SIG-M5 (cell line): ENCODE results near the gene DMGDH.

Source experiments
- DNase-seq: peaks from one replicate; lab custom pipeline; 2025; lab: John Stamatoyannopoulos, UW

The DMGDH gene

DNA sequence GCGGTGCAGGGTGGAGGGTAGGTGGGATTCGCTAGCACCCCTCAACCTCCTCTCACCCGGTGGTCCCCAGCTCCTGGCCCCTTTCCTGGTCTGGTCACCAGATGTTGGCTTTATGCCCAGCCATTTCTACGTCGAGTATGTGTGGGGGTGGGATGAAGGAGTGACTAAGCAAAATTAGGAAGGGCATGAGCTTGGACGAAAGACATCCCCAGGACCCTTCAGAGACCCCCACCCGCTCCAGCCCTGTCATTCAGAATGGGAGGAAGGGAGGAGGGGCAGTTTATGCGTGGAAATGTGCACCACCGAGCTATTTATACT is 835 bp upstream of the DMGDH start:
- no peak for DNase-seq

DNA sequence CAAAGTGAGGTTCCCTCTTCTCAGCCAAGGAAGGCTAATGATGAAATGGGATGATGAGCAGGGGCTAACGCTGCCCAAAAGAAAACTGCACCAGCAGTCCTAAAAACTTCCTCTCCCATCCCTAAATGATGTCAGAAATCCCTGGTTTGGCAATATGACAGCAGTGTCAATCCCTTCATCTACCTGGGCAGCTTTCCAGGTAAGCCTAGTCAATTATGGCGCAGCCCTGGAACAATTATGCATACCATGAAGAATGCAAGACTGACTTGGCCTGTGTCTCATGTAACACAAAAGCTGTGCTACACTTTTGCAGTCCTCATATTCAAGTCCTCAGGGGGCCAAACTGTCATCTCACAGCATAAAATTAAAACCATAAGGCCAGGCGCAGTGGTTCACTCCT is 7.0 kb downstream of the DMGDH start:
- DNase-seq: no peak

DNA sequence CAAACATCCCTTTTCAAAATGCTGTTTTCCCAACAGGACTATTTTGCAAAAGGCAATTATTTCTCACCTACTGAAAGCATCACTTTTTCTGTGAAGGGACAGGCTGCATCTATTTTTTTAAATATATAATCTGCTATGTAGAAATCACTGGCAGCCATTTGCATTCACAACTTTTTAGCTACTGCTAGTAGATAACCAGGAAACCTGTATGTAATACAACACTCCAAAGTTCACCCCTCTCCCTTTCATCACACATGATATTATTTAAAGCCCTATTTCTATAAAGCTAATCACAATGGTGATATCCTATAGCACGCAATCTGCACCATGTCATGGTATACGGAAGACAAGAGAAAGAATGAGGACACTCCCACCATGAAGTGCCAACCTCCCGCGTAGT is 9.8 kb downstream of the DMGDH start:
- DNase-seq: no peak

DNA sequence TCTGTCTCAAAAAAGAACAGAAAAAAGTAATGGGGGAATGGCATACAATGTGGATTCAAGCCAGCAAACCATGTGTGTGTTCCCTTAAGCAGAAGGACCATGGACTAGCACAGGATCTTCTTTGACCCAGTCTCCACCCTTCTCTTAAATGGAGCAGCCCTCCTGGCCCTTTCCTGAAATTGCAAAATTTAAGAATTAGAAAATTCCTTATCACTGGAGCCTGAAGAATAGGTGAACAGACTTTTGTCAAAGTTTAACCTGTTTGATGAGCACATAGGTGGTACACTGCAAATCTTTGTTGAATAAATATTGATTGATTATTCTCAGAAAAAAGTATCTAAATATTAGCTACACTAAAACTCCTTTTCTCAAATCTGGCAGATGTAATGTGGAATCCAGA is 12.6 kb downstream of the DMGDH start:
- DNase-seq: no peak

DNA sequence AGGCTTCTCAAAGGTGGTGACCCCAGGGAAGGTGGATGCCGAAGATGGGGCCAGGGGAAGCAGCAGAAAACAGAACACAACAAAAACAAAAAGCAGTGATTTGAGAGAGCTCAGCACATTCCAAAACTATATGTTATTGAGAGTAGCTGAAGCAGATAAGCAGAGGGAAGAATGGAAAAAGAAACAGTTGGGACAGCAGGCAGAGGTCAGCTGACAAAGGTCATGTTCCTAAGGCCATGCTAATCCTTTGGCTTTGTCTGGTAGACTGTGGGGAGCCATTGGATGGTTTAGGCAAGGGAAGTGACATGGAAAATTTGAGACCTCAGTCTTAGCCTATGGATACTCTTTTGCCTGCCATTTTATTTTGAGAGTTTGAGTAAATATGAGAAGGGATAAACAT is 14.5 kb downstream of the DMGDH start:
- no peak for DNase-seq

DNA sequence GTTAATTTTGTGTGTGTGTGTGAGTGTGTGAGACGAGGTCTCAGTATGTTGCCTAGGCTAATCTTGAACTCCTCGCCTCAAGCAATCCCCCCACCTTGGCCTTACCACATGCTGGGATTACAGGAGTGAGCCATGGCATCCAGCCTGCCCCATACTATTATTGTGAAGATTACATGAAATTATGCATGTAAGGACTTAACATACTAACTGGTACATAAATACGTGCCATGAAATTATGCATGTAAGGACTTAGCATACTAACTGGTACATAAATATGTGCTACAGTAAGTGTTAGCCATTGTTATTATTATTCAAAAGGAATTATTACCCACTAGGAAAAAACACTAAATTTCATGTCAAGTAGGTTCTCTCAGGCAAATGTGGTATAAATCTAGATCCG is 16.2 kb downstream of the DMGDH start:
- DNase-seq: no peak

DNA sequence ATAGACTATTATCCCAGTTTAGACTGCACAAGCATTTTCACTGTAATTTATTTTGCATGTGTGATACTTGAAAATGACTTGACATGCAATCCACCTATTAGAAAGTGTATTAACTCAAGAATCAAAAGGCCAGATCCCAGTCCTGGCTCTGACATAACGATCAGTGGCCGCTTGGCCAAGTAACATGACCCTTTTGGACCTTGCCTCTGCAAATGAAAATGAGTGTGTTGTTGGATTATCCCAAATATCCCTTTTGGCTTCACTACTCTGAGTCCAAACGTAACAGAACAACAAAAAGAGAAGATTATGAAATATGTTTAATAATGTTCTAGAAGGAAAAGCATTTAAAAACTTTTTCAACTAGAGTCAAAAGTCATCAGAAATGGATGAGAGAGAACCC is 19.0 kb downstream of the DMGDH start:
- DNase-seq: no peak

DNA sequence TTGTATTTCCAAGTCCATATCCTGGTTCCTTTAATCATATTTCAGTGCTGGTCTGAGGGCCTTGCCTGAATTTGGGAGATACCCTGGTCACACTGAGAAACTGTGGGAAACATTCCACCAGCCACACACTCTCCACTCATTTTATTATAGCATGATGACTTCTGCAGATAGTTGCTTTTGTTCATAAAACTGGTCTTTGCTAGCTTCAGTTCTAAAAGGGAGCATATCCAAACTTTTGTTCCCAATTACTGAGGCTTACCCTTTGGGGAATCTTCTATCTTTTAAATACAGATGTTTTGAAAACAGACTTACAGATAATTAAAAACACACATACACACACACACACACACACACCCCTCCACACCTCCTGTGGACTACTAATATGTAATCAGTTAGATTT is 21.0 kb downstream of the DMGDH start:
- DNase-seq: no peak

DNA sequence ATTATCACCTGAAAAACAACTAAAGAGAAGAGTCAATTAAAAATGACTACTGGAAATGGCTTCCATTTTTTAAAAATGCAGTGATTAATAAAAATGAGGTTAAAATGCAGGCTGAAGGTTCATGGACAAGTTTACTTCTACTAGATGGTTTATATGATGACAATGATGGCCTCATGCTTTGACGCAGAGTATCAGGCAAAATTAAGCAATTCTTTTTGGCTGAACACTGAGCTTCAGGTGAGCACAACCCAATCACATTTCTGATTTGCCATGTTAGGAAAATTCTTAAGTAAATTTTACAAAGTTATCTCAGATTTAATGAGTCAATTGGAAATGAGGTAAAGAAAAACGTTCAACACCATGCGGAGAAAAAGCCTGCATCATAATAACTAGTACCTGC is 22.3 kb downstream of the DMGDH start:
- no peak for DNase-seq

DNA sequence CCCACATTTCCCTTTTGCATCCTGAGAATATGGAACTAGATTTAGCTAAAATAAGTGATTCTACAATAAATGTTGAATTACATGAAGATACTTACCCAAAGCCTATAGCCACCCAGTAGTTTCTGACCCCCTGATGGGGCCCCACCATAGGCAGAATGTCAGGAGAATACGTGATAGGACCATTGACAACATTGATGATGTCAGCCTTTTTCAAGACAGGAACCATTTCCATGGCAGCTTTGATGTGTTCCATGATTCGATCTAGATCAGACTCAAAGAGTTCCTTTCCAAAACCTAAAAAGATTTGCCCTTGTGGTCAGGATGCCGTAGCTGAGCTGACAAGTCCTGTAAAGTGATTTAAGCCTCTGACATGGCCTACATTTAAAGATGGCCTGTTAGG is 27.3 kb downstream of the DMGDH start:
- no peak for DNase-seq

DNA sequence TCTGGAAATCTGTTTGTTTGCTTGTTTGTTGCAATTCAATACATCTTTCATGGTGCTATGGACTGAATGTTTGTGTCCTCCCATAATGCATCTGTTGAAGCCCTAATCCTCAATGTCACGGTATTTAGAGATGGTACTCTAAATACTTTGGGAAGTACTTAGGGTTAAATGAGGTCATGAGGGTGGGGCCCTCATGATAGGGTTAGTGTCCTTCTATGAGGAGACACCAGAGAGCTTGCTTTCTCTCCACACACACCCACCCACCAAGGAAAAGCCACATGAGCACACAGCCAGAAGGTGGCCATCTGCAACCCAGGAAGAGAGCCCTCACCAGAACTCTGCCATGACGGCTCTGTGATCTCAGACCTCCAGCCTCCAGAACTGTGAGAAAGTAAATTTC is 32.7 kb downstream of the DMGDH start:
- DNase-seq: no peak

DNA sequence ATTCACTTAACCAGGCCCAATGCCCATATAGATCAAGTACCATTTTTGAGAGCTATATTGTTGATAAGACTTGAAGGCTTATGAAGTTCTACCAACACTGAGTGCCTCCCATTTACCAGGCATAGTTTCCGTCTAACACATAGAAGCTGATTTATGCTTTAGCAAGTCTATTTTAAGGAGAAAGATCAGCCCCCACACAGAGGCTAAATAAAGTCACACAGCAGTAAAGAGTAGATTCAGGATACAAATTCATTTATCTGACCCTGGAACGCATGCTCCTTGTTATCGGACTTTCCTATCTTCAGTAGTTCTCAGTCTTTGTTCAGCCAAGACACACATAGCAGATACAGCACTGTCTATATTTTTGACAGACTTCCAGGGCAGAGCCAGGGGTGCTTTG is 34.2 kb downstream of the DMGDH start:
- DNase-seq: no peak

DNA sequence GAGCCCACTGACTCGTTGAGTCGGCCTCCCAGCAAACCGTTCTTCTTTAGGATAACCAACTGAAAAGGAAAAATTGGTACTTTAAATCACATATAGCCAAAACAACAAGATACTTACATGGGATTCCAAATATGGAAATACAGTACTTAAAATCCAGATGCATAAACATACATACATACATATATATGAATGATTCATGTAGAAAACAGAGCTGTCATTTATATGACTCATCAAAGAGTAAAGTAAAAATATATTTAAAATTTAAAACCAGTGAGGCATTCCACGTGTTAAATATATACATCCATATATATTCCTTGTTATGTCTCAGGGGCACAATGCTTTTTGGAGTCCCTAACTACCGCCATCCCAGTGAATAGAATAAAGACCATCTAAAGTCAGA is 36.7 kb downstream of the DMGDH start:
- DNase-seq: no peak

DNA sequence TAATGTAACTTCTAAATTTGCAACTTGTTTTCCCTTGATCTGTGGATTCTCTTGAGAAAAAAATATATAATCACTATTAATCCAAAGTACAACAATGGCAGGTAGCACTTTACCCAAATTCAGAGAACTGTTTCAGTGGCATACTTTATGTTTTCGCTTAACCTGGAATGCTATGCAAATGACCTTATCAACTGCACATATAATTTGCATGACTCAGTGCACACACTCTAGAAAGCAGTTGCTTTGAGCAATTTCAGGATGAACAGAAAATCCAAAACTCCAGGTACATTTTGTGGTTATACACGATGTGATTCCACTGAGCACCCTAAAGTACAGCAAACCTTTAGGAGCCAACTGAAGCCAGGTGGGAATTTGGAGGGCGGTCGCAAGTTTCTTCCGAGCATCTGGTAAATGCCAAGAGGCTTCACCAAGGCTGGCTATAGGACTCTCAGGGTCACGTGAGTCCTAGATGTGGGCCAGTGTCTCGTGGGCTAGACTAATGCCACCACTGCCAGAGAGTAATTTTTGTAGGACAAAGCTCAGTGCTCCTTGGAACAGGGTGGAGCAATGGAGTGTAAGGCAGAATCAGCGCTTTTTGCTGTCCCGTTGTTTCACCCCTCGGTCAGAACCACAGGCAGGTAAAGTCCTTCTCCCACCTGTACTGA is 37.3 kb downstream of the DMGDH start:
- DNase-seq: no peak

DNA sequence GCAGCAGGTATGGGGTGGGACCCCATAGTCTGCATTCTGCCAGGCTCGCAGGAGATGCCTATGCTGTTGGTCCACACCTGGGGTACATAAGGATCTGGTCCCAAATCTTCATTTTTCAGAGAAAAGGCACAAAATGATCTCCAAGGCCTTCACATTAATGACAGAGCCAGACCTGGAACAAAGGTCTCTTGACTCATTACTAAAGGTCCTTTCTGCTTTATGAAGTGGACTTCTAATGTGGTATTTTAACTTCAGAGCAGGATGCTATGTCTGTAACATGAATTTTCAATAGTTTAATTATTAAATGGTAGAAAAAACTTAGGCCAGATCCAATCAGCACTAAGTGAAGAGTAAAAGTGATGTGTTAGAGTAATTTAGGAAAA is 38.0 kb downstream of the DMGDH start:
- no peak for DNase-seq

DNA sequence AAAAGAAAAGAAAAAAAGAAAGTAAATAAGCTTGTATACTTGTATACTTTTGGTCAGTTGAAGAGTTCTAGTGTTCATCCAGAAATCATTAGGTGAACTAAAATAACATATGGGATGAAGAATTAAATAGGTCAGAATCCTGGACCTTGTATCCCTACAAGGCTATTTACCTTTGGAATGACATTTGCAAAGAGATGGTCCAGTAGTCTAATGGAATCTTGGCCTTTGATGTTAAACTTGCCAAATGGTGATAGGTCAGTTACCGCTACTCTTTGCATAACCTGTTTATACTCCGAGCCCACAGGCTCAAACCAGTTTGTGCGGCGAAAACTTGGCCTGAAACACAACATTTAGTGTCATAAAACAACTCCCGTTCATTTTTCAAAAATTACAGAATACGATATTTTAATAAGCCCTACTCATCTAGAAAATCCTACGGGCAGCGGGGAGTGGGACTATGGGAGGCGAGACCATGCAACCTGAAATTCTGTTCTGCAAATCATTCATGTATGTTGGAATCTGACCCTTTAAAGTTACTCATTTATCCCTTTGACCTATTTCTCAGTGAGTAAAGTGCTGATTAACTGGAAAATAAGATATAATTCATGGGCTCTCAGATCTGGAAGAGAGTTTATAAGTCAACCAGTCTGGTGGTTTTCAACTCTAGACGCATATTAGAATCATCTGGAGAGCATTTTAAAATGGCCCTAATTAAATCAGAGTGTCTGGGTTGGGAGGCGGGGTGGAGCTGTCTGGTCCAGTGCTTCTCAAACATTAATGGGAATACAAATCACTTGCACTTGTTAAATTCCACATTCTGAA is 38.6 kb downstream of the DMGDH start:
- no peak for DNase-seq

DNA sequence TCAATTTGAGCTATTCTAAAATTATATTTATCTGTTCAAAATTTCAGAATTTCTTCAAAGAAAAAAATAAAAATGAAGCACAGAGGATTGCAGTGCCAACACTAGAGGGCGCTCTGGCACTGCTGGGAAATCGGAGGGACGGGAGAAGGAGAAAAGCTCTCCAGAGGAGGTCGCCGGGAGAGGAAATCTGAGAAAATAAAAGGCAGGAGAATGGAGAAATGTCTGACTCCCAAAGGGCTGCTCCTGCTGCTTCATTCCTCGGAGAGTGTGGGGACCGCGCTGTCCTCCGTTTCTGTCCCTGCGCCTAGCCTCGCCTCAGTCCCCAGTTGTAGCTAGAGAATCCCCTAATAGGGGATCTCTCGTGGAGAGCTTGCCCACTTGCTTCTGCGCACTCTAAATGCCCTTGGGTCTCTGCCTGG is 44.4 kb downstream of the DMGDH start:
- no peak for DNase-seq

DNA sequence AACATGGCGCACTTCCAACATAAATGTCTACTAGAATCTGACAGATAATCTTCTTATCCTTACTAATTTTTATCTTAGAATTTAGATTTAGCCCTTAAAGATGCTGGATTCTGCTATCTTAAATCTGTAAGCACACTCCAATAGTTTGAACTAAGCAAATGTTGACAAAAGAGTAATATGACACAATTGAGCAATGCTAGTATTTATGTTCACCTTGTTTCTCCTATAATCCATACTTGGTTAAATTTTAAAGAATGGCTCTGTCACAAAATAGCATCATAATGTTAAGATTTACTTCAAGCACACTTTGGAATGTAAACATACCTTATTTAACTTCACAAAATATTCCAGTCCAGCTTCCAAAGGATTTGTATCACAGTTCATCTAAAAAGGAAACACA is 45.5 kb downstream of the DMGDH start:
- no peak for DNase-seq

DNA sequence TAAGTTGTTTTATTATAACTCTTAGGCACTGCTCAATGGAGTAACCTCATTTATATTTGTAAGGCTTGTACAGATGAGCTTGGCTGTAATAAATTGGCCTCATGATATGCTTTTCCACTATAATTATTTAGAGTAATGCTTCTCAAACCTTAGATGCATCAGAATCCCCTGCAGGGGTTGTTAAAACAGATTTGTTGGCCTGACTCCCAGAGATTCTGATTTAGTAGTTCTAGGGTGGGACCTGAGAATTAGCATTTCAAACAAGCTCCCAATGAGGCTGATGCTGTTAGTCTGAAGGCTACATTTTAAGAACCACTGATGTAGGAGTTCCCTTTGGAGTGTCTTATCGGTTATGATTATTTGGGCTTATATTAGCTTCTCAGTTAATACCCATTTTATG is 46.1 kb downstream of the DMGDH start:
- no peak for DNase-seq

DNA sequence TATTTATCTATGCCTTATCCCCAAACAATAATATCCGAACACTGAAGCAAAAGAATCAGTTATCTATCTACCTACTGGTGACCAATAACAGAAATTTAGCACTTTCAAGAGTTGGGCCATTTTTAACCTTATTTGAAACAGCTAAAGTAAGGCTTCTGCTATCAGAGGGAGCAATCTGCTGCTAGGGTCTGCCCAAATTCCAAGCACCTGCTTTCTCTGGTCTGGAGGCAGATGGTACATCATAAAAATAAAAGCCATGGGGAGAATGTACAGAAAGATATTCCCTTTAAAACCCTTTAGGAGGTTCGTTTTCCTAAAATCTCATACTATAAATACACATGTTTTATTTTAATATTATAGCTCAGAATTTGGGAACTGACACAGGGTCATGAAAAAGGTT is 46.7 kb downstream of the DMGDH start:
- DNase-seq: no peak

DNA sequence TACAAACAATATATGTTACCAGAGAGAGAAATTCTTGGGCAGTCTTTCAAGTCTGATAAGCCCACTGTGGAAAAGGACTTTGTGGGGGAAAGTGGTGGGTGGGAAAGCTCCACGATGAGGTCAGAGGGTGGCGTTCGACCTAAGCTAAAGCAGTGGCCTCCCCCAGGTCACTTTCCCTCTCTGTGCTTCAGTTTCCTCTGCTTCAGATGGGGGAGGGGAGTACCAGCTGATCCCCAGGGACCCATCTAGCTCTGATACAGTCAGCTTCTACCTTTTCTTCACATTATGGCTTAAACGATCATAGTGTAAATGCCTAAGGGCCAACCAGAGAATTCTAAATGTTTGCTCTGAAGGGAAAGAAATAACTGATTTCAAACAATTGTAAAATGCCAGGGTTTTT is 47.7 kb downstream of the DMGDH start:
- DNase-seq: no peak

DNA sequence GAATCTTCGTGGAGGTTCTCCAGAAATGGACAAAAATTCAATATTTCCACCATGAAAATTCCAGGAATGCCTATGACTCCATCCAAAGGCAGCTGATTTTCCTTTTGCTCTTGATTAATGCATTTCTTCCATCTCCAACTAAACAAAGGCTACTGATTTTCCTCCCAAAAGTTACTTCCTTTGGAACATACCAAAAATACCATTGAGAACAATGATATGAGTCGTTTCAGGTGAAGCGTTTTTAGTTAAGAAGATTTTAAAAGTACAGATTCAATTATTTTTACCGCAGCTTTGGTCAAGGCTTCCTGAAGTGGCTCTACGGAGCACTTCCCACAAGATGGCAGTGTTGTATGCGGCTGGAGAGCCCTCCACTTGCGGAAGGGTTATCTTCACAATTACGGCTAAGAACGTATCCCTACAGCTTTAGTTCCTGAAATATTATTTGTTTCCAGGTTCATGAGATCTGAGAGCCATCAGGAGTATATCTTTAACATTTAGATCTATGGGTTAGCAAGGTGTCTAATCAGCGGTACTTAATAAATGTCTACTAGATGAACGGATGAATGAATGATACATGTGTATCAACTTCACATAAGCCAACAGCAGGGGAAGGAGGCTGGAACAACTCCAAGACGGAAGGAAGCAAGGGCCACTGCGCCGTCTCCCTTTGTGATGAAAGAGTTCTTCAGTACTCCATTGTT is 48.5 kb downstream of the DMGDH start:
- no peak for DNase-seq

DNA sequence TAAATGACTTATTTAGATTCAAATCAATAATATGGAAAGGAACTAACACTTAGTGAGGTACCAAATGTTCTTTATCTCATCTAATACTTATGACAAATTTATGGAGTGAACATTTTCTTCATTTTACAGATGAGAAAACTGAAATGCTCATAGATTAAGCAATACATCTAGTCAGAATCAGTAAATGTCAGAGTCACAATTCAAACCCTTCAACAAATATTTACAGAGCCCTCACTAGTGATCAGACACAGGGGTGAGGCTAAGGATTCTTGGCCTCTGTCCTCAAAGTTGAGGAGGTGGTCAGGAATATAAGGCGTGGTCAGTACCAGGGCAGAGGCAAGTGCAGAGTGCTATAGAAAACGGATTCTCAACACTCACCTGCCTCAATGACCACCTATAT is 54.8 kb downstream of the DMGDH start:
- no peak for DNase-seq

DNA sequence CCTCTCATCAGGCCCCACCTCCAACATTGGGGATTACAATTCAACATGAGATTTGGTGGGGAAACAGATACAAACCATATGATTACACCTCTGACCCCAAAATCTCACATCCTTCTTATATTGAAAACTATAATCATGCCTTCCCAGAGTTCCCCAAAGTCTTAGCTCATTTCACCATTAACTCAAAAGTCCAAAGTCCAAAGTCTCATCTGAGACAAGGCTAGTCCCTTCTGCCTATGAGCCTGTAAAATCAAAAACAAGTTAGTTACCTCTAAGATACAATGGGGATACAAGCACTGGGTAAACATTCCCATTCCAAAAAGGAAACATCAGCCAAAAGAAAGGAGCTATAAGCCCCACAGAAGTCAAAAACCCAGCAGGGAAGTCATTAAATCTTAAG is 57.6 kb downstream of the DMGDH start:
- no peak for DNase-seq
